Breast epithelium (tissue), 4 donors: ENCODE measurements around the gene GPR35. TPM values are rescaled to one million over a fixed set of nuclear protein-coding genes. Genes with fewer than 3 reads are reported as not detected.

Source experiments
- DNase-seq, 2 donors: peaks; one replicate each; pipeline ENCODE4 v3.0.0-alpha.2; 2019; ENCODE audit warnings: low spot score in 2 of 2
- H3K27ac ChIP-seq, 2 donors: fragments of 200-600 bp; sonication (generic) in 1 of 2; one replicate each; pipeline ENCODE4 v1.5.1; 2016 to 2019; ENCODE audit warnings: mild to moderate bottlenecking in 1 of 2
- H3K27me3 ChIP-seq, 2 donors: fragments of 200-600 bp; sonication (generic) in 1 of 2; one replicate each; pipeline versions ENCODE4 v1.5.1 to v1.6.0; 2017 to 2019; ENCODE audit warnings: control low read depth in 1 of 2, mild to moderate bottlenecking in 1 of 2
- H3K36me3 ChIP-seq: fragments of 200-600 bp; one replicate; pipeline ENCODE4 v1.5.1; 2019
- H3K4me1 ChIP-seq, 2 donors: fragments of 200-600 bp; sonication (generic); one replicate each; pipeline ENCODE4 v1.5.1; 2016 to 2019; ENCODE audit warnings: control low read depth in 1 of 2
- H3K4me3 ChIP-seq, 3 donors: fragments of 200-600 bp; sonication (generic); 1 replicate in 2 of 3; 2 replicates in 1 of 3; pipeline ENCODE4 v1.5.1; 2016 to 2019; ENCODE audit warnings: mild to moderate bottlenecking in 3 of 3, moderate library complexity in 2 of 3
- H3K9me3 ChIP-seq, 2 donors: fragments of 200-600 bp; sonication (generic) in 1 of 2; one replicate each; pipeline ENCODE4 v1.5.1; 2016 to 2019; ENCODE audit warnings: control low read depth in 1 of 2
- CTCF ChIP-seq, 3 donors: fragments of 450-650 bp; IDR thresholded peaks; one replicate each; pipeline ENCODE4 v1.5.1; 2016 to 2017; ENCODE audit warnings: antibody characterized with exemption in 3 of 3, mild to moderate bottlenecking in 3 of 3, moderate library complexity in 3 of 3
- POLR2A ChIP-seq: fragments of 450-650 bp; IDR thresholded peaks from one replicate; pipeline ENCODE4 v1.6.1; 2016; ENCODE audit warnings: antibody characterized with exemption, mild to moderate bottlenecking, moderate library complexity
- POLR2AphosphoS5 ChIP-seq, 3 donors: sonication (generic); formaldehyde crosslinking; IDR thresholded peaks; one replicate each; pipeline ENCODE4 v1.6.1; 2017; ENCODE audit warnings: antibody characterized with exemption in 3 of 3
- intact Hi-C: fragments of 100-400 bp; cut with DNase I; formaldehyde crosslinking; loops from one replicate; pipeline ENCODE4 v1.15.1; 2023; ENCODE audit warnings: low total_unique reads
- total RNA-seq, 3 donors: library from RNA; depleted of rRNA; stranded (reverse); fragments of >200 nt; gene quantifications; one replicate each; pipeline ENCODE4 v1.1.0, GENCODE V29; 2016

Gene GPR35
- total RNA-seq, 3 donors from 2014 or later, result 1.6 to 4.7 (median 2.6) TPM

GRCh38 chr2:240626531-240627300 is 1.4 kb downstream of the GPR35 start:
- no peaks in the 10 kb centered on the region for H3K27me3 ChIP-seq
- H3K4me3 ChIP-seq, result no peak overlapping the region
- peak in 1 of 2 donors; percentile 43 for DNase-seq
- H3K27ac ChIP-seq, result no peak overlapping the region
- no peak for TF ChIP-seq POLR2AphosphoS5 (IDR thresholded peaks at IDR 0.05)
- intact Hi-C loops, result no loop called here
- H3K4me1 ChIP-seq, result no peaks in the 10 kb centered on the region
- no peaks in the 10 kb centered on the region for H3K36me3 ChIP-seq
- H3K9me3 ChIP-seq, result no peaks in the 10 kb centered on the region

GRCh38 chr2:240627736-240628506 is 2.6 kb downstream of the GPR35 start:
- H3K4me1 ChIP-seq, result no peaks in the 10 kb centered on the region
- H3K36me3 ChIP-seq, result no peaks in the 10 kb centered on the region
- no peak overlapping the region for H3K4me3 ChIP-seq
- H3K9me3 ChIP-seq, result peaks cover 0 to 2% of the 10 kb centered on the region in 2 donors
- TF ChIP-seq POLR2AphosphoS5 (IDR thresholded peaks at IDR 0.05) (no peak), POLR2A (no peak), CTCF (IDR thresholded peaks at IDR 0.05) (no peak)
- no peaks in the 10 kb centered on the region for H3K27me3 ChIP-seq
- intact Hi-C loops, result no loop called here
- no peak overlapping the region for H3K27ac ChIP-seq
- no peak for DNase-seq

- no peak overlapping the region for H3K4me3 ChIP-seq
- H3K4me1 ChIP-seq, result no peaks in the 10 kb centered on the region
- H3K36me3 ChIP-seq, result no peaks in the 10 kb centered on the region
- no peaks in the 10 kb centered on the region for H3K27me3 ChIP-seq
- DNase-seq, result no peak
- no peak overlapping the region for H3K27ac ChIP-seq
- intact Hi-C loops, result no loop called here
- TF ChIP-seq POLR2A (no peak), POLR2AphosphoS5 (IDR thresholded peaks at IDR 0.05) (no peak), CTCF (IDR thresholded peaks at IDR 0.05) (no peak)
- H3K9me3 ChIP-seq, result peaks cover 0 to 8% of the 10 kb centered on the region in 2 donors
These were observed 3.2 kb downstream of the GPR35 start for GRCh38 chr2:240628507-240628807.

GRCh38 chr2:240628808-240629618 is 3.7 kb downstream of the GPR35 start:
- Histone ChIP-seq H3K27me3 (no peaks in the 10 kb centered on the region), H3K9me3 (peaks cover 5 to 13% of the 10 kb centered on the region in 2 donors), H3K4me3 (no peak overlapping the region), H3K36me3 (no peaks in the 10 kb centered on the region), H3K4me1 (no peaks in the 10 kb centered on the region), H3K27ac (no peak overlapping the region)
- peak in 1 of 2 donors; percentile 44 for DNase-seq
- intact Hi-C loops, result no loop called here
- no peak for TF ChIP-seq CTCF (IDR thresholded peaks at IDR 0.05)

GRCh38 chr2:240629619-240629967 is 4.3 kb downstream of the GPR35 start:
- intact Hi-C loops, result no loop called here
- H3K9me3 ChIP-seq, result peaks cover 8 to 19% of the 10 kb centered on the region in 2 donors
- TF ChIP-seq POLR2AphosphoS5 (IDR thresholded peaks at IDR 0.05), result no peak
- TF ChIP-seq POLR2A, result no peak

More at GRCh38 chr2:240629619-240629967, 4.3 kb downstream of the GPR35 start:
- H3K27ac ChIP-seq, result no peak overlapping the region
- H3K4me3 ChIP-seq, result no peak overlapping the region
- no peaks in the 10 kb centered on the region for H3K27me3 ChIP-seq
- no peak for DNase-seq
- no peaks in the 10 kb centered on the region for H3K4me1 ChIP-seq
- H3K36me3 ChIP-seq, result no peaks in the 10 kb centered on the region
